NCI-H2196 treated with DMSO at 0.1 percent for 48 hours (cell line): ENCODE results near the gene ISG15.
"Not testable (repeated sequence)": the region's sequence is repeated elsewhere in the genome, so short reads cannot be mapped to it uniquely, and the experiment has no call there.

Source experiments
- DNase-seq: peaks from one replicate; lab custom pipeline; 2025; ENCODE audit not compliant: unreplicated experiment; lab: John Stamatoyannopoulos, UW

The ISG15 gene

DNA sequence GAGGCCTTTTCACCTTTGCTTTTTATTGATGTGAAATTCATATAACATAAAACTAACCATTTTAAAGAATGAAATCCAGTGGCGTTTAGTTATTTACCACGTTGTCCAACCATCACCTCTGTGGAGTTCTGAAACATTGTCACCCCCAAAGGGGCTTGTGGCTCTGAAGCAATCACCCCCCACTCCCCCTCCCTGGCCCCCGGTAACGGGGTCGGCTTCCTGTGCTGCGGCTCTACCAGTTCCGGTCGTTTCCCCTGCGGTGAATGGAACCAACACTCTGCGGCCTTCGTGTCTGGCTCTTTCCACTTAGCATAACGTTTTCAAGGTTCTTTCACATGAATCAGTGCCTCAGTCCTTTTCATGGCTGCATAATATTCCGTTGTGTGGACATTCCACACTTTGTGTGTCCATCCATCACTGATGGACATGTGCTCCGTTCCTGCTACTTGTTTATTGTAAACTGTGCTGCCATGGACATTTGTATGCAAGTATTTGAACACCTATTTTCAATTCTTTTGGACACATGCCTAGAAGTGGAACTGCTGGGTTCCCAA is 1.8 kb upstream of the ISG15 start:
- DNase-seq: no peak

DNA sequence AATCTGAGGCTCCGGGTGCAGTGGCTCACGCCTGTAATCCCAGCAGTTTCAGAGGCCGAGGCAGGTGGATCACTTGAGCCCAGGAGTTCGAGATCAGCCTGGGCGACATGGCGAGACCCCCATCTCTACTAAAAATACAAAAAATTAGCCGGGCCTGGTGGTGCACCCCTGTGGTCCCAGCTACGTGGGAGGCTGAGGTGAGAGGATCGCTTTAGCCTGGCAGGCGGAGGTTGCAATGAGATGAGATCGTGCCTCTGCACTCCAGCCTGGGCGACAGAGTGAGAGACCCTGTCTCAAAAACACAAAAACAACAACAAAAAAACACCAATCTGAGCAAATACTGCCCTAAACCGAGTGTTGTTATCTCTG is 577 bp upstream of the ISG15 start:
- DNase-seq: not testable (repeated sequence)

DNA sequence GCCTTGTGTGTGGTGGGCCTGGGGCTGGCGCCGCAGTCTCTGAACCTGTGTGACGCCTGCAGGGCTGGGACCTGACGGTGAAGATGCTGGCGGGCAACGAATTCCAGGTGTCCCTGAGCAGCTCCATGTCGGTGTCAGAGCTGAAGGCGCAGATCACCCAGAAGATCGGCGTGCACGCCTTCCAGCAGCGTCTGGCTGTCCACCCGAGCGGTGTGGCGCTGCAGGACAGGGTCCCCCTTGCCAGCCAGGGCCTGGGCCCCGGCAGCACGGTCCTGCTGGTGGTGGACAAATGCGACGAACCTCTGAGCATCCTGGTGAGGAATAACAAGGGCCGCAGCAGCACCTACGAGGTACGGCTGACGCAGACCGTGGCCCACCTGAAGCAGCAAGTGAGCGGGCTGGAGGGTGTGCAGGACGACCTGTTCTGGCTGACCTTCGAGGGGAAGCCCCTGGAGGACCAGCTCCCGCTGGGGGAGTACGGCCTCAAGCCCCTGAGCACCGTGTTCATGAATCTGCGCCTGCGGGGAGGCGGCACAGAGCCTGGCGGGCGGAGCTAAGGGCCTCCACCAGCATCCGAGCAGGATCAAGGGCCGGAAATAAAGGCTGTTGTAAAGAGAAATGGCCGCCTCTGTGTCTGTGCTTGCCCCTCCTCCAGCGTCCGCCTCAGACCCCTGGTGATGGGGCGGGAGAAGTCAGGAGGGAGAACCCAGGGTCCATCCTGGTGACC is 788 bp downstream of the ISG15 start:
- peak; percentile 76 for DNase-seq

DNA sequence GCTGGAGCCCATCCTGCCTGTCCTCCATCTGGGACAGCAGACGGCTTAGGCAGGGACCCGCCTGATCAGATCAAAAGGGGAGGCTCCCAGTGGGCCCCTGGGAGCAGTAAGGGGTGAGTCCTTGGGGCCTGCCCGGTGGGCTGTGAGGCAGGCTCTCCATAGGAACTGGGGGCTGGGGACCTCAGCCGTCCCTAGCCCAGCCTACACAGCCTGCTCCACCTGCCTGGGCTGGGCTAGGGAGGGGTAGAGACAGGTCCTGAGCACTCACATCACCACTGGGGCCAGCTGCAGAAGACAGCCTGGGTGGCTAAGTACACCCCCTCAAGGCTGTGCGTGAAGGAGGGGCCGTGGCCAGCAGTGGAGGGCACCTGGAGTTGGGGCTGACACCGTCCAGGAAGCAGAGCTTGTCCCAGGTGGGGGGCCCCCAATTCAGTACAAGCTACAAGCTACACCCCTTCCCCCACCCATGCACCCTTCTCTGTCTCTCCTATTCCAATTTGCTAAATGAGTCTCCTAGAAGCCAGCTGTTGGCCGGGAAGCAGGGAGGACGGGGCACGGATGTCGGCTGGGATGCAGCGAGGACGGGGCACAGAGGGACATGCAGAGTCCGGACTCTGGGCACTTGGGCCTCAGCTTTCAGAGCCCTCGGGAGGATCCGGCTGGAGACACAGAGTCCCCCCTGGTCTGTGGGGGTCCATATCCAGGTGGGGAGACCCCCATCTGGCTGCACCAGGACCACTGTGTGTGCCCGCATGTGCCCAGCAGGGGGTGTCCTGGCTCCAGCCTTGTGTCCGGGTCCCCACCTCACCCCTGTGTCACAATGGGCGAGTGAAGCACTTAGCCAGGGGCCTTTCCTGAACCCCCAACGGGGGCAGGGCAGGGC is 1.7 kb downstream of the ISG15 start:
- no peak for DNase-seq

DNA sequence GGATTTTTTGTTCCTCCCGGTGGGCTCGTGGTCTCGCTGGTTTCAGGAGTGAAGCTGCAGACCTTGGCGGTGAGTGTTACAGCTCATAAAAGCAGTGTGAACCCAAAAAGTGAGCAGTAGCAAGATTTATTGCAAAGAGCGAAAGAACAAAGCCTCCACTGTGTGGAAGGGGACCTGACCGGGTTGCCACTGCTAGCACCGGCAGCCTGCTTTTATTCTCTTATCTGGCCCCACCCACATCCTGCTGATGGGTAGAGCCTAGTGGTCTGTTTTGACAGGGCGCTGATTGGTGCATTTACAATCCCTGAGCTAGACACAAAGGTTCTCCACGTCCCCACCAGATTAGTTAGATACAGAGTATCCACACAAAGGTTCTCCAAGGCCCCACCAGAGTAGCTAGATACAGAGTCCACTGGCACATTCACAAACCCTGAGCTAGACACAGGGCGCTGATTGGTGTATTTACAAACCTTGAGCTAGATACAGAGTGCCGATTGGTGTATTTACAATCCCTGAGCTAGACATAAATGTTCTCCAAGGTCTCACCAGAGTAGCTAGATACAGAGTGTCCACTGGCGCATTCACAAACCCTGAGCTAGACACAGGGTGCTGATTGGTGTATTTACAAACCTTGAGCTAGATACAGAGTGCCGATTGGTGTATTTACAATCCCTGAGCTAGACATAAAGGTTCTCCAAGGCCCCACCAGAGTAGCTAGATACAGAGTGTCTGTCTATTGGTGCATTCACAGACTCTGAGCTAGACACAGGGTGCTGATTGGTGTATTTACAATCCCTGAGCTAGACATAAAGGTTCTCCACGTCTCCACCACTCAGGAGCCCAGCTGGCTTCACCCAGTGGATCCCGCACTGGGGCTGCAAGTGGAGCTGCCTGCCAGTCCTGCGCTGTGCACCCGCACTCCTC is 4.4 kb downstream of the ISG15 start:
- DNase-seq: not testable (repeated sequence)

DNA sequence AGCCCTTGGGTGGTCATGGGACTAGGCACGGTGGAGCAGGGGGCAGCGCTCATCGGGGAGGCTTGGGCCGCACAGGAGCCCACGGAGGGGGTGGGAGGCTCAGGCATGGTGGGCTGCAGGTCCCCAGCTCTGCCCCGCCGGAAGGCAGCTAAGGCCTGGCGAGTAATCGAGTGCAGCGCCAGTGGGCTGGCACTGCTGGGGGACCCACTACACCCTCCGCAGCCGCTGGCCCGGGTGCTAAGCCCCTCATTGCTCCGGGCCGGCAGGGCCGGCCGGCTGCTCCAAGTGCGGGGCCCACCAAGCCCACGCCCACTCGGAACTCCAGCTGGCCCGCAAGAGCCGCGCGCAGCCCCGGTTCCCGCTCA is 5.0 kb downstream of the ISG15 start:
- DNase-seq: not testable (repeated sequence)

DNA sequence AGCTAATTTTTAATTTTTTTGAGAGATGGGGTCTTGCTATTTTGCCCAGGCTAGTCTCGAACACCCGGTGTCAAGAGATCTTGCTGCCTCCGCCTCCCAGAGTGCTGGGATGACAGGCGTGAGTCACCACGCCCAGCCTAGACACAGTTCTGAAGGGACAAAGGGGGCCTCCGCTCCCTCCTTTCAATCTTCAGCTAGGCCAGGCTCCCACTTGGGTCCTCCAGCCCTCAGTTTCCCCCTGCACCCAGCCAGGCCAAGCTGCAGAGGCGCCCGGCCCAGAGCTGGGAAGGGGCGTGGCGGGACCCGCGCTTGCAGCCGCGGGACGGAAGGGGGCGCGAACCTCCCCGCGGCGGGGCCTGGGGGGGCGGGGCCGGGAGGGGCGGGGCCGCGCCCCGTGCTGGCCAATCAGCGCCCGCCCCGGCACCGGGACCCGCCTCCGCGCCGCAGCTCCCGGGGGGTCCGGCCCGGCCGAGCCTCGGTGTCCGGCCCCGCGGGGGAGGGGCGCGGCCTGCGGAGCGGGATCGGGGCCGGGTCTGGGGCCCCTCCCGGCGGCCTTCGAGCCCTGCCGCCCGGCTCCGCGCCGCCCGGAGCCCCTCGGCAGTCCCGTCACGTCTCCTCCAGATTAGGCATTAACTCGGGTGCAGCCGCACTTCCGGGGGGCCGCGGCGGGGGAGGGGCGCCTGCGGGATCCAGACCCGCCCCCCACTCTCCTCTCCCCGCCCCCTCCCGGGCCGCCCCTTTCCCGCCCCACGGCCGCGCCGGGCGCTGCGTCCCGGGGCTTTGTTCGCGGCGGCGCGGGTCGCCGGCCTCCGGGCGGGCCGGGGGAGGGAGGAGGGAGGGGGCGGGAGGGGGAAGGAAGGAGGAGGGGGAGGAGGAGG is 6.1 kb downstream of the ISG15 start:
- DNase-seq: peak; percentile 76

DNA sequence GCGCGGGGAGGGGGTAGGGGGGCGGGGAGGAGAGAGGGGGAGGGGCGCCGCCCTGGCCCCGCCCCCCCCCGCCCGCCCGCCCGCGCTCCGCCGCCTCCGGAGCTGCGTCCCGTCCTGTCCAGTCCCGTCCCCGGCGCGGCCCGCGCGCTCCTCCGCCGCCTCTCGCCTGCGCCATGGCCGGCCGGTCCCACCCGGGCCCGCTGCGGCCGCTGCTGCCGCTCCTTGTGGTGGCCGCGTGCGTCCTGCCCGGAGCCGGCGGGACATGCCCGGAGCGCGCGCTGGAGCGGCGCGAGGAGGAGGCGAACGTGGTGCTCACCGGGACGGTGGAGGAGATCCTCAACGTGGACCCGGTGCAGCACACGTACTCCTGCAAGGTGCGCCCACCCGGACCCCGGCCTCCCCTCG is 6.7 kb downstream of the ISG15 start, which contains the start of gene AGRN:
Gene AGRN, plus strand, starts transcription at position 121 of the 405 bp plus-strand sequence. Its CDS starts 53 bp downstream, at position 174.
- peak; percentile 20 for DNase-seq

DNA sequence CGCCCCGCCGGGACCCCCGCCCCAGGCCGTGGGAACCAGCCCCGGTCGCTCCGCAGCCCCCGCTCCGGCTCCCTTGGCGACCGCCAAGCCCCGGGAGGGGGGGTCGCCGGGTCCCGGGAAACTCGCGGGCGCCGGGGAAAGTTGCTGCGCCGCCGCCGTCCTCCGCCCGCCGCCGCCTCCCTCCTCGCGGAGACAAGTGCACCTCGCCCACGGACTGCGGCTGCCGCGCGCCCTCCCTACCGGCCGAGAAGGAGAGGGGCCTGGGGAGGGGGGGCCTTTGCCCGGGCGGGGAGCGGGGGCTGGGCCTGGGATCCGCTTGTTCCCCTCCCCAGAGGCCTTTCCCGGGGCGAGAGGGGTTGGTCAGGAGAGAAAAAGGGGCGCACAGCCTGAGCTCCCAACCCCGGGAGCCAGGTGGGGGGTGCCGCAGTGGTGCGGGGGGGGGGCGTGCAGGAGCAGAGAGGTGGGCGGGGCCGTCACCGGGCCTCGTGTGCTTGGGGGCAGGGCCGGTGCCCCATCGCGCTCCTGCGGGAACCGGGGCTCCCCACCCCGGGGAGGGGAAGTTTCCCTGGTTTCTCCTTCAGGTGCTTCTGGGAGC is 7.2 kb downstream of the ISG15 start:
- DNase-seq: no peak

DNA sequence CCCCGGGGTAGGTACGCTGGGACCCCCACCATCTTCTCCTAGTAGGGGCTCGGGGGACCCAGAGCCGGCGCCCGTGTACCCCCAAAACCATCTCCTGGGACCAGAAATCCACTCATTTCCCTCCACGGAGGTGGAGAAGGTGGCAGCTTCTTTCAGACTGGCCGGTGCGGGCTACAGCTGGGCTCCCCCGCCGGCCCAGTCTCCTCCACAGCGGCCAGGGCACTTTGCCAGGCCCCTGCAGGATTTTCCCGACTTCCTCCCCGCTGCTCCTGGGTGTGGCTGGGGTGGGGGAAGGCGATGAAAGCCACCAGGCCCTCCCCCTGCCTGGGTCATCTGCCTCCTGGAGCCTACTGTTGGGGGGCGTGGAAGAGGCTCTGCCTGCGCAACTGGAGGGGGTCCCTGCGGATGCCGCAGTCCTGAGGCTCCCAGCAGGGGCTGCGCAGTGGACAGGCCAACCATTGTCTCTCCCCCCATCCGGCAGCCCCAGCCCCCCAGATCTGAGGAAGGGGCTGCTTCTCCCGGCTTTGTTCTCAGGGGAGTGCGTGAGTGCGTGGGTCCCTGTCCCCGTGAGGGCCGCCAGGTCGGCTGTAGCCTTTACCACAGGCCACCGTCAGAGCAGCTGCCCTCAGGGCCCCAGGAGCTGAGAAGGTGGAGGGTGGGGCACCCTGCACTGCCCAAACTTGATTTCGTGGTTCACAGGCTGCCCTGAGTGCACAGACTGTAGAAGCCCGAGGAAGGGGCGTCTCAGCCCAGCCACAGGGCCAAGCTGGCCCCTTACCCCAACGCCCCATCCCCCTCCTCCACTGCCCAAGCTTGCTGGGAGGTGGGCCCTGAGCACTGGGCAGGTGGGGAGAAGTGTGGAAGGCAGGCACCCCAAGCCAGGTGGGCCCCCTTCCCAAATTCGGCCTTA is 8.0 kb downstream of the ISG15 start:
- peak; percentile 31 for DNase-seq

DNA sequence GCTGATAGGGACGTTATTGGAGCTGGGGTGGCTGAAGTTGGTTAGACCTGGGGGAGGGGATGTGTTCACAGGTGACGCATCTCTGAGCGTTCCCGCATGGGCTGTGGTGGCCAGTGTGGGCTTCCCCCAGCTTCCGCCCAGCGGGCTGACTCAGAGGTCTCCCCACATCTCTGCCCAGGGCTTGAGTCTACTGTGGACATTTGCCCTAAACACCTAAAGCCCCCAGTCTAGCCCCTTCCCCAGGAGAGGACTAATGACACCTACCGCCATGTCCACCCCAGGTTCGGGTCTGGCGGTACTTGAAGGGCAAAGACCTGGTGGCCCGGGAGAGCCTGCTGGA is 8.6 kb downstream of the ISG15 start:
- DNase-seq: no peak

DNA sequence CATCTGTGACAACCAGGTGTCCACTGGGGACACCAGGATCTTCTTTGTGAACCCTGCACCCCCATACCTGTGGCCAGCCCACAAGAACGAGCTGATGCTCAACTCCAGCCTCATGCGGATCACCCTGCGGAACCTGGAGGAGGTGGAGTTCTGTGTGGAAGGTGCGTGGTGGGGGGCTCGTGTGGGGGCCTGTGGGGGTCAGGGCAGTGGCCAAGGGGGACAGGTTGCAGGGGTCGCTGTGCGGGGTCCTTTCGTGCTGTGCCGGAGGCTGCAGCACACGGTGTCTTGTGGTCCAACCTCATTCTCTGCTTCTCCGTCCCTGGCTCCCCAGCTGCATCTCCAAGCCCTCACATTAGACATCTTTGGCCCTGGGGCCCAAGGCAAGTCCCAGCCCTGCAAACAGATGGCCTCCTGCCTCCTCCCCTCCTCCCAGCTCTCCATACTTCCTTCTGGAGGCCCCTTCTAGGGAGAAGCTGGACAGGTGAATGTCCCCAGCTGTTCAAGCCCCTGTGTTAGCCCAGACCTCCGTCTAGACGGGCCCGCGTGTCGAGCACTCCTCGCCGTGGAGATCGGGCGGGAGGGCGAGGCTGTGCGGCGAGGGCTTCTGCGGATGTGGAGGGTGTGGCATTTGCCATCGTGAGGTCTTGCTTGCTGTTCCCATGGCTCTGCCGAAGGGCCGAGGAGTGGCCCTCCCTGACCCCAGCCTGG is 9.2 kb downstream of the ISG15 start:
- DNase-seq: no peak

DNA sequence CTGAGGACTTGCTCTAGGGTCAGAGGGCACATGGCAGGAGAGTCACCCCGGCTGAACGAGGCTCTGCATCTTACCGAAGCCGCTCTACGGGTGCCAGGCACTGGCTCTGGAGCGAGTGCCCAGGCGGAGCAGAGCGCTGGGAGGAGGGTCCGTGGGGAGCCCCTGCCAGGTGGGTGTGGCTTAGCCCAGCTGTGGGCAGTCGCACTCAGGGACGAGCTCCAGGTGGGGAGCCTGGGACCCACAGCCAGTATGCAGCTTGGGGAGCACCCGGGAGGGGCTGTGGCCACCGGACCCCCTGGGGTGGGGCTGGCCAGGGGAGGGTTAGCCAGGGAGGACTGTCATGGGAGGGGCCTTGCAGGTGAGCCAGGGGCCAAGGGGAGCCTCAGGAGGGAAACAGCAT is 10.4 kb downstream of the ISG15 start:
- DNase-seq: no peak

DNA sequence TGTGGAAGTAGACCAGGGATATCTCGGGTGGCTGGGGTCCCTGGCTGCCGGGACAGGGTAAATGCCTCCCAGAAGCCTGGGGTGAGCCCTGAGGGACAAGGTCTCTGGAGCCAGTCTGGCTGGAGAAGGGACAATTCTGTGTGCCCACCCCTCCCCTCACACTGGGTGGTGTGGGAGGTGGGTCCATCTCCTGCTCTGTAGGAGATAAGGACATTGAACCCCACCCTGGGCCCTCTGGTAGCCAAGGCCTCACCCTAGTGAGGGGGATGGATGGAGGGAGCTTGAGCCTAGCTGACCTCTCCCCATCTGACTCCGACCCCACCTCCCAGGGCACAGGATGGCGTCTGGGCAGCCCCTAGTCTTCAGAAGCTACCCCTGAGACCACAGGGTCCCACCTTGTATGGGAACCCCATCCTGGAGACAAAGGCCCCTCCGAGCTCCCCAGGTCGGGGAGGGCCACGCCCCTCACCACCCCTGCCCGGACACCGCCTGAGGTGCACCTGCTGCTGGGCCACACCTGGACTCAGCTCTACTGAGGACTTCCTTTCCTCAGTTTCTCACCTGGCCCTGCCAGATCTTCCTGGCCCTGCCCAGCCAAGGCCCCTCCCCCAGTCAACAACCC is 11.0 kb downstream of the ISG15 start:
- DNase-seq: no peak

DNA sequence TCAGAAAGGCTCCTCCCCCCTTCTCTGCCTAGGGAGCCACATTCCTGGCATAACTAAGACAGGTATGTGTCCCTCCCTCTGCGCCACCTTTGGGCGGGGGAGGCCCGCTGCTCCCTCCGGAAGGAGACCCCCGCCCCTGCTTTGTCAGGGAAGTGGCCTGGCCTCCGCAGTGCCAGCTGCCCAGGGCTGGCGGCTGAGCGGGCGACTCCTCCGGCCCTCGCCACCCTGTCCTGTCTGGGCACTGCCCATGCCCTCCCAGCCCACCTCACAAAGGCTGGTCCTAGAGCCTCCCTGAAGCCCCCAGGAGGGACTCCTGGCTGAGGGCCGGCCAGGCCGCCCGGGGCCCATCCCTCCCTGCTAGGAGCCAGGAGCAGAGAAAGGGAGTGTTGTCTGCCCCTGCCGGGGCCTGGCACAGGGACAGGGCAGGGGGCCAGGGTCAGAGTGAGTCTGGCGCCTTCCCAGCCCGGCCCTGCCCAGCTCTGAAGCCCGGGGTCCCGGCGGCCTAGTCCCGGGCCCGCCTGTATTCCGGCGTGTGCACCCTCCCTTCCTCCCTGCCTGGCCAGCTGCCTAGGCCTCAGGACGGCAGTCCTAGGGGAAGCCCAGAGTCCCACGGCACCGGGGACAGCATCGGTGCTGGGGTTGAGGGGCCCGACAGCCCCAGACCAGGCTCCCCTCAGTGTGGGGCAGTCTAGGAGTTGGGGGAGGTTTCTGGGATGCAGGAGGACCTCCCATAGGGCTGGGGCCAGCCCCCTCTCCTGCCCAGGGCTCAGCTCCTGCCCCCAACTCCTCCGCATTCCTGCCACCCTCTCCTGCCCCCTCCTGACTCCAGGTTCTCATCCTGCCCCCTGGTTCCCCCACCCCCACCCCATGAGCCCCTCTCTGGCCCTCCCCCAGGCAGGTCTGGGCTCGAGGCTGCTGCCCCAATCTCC is 11.7 kb downstream of the ISG15 start:
- DNase-seq: no peak

DNA sequence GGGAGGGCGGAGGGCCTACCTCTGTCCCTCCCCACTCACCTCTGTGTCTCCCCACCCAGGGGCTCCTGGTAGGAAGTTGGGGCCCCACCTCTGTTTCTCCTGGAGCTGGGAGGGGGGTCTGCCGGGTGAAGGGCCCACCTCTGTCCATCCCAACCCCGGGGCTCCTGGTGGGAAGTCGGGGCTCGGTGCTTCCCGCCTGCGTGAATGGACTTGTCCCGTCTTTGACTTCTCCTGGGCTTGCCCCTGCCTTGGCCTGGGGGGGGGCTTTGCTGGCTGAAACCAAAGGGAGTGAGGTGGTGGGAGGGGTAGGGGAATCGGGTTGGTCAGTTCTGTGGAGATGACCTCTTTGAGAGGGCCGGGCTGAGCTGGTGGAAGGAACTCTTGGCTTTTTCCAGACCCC is 12.4 kb downstream of the ISG15 start:
- DNase-seq: no peak
